Activated CD4-positive, alpha-beta T cell treated with anti-CD3 and anti-CD28 coated beads, Interleukin-10, Interleukin-2, amounts not matched to agents 100 ng/mL and 50 ng/mL, durations not matched to agents 16 hours and 8 hours (primary cell): ENCODE results near the gene OR2T6.
"Not testable (repeated sequence)": the region's sequence is repeated elsewhere in the genome, so short reads cannot be mapped to it uniquely, and the experiment has no call there.

ENCODE experiments used
- DNase-seq: peaks from one replicate; pipeline ENCODE4 v3.0.0-alpha.2; 2020

OR2T6 gene

GRCh38 chr1:248375446-248375845 is at the start of gene OR2T6:
Gene OR2T6, plus strand, starts transcription at chr1:248375746. Its CDS starts 11,863 bp downstream, at chr1:248387609.
- DNase-seq = no peak

- no peak for DNase-seq
Observed at GRCh38 chr1:248343451-248343850, 32.1 kb upstream of the OR2T6 start.

DNA sequence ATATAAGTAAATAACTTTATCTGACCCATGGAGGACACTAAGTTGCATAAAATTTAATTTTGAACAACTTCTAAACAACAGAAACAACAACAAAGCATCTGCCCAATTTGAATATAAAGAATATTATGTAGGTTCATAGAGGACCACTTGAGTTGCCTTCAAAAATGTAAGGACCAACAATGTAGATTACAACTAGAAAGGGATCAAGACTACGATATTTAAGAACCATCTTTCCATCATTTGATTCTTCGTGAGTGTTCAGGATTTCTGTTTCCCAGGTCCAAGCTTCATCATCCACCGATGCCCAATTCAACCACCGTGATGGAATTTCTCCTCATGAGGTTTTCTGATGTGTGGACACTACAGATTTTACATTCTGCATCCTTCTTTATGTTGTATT is 27.1 kb upstream of the OR2T6 start, which contains the start of gene OR14C36:
Gene OR14C36 (plus strand): TSS at position 301 of the 400 bp plus-strand sequence. CDS start 0 bp downstream, at position 301.
- DNase-seq = no peak

DNA sequence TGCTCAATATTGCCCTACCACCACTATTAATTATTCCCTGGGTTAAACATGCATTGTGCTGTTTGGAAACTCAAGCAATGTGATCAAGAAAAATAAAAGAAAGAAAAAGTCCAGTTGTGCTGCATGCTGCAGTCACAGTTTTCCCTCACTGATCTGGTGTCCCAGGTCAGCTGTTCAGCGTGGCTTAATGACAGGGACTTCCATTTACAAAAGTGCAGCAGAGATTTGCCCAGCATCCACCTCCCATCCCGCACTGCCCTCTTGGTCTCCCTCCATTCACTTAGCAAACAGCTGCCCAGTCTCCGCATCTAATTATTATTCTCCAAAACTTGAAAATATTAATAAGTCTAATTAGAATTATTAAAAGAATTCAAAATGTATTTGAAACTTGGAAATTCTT is 16.1 kb upstream of the OR2T6 start:
- no peak for DNase-seq

DNA sequence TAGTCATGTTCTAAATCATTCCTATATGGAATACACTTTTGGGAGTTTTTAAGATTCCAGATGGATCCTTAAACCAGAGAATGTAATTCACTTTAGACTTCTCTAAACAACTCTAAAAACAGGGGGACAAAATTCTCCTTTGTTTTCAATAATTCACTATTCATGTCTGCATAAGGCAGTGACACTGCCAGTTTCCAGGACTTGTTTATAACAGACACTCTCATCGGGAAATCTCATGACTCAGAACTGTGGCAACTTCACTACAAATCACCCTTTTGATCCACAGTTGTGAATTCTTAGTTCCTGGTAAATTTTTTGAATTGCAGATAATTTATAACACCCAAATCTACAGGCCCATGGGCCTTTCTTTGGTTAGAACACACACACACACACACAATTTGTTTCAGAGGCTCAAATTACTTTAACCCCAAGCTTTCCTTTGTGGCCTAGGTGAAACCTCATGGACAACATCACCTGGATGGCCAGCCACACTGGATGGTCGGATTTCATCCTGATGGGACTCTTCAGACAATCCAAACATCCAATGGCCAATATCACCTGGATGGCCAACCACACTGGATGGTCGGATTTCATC is 14.3 kb upstream of the OR2T6 start, which contains the start of gene OR2T4:
Gene OR2T4 (plus strand): TSS at position 545 of the 595 bp plus-strand sequence. CDS start 0 bp downstream, at position 545.
- DNase-seq = no peak

- DNase-seq = no peak
Observed at GRCh38 chr1:248366609-248367008, 8.9 kb upstream of the OR2T6 start.

- no peak for DNase-seq
Observed at GRCh38 chr1:248372394-248372793, 3.2 kb upstream of the OR2T6 start.

- DNase-seq = no peak
Observed at GRCh38 chr1:248373761-248374160, 1.8 kb upstream of the OR2T6 start.

DNA sequence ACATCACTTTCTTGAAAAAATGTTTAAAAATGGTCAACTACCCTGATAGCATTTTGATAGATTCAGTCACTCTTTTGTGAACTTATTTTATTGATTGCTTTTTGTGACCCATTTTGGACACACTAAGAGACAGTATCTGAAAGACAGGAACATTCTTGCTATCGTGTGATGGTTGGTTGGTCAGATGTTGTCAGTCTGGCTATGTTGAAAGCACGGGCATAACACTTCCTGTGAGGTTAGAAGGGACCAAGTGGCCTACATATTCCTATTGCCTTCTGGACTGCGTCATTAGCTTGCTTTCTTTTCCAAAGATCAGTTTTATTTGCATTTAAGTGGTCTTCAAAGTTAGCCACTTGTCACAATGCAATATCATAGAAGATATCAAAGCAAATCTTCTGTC is 1.4 kb downstream of the OR2T6 start:
- no peak for DNase-seq

DNA sequence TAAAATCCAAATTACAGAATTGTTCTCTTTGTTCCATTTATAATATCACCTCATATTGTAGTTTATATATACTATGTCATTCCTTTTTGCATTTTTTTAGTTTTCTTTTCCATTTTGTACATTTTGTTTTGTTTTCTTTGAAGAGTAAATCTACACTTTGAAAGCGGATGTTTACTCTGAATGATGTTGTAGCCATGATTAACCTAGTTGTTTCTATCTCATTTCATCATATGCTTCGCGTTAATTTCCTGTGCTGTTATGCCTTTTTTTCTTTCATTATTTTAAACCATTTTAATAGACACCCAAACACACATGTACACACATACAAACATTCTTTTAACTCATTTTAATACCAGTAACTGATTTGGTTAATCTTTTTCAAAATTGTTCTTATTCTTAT is 5.3 kb downstream of the OR2T6 start:
- DNase-seq = no peak

DNA sequence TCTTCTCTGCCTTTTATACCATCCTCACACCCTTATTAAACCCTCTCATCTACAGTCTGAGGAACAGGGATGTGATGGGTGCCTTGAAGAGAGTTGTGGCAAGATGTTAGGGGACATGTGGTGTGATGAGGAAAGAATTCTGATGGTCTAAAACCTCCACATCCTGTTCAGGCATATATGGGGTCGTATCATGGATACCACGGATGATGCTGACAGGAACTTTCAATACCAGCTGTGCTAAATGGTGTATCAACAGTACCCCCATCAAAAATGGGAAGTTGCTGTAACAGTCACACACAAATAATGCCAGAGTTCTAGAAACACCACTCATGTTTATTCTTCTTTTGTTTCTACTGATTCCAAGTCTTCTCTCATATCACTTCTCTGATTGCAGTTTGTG is 12.9 kb downstream of the OR2T6 start:
- DNase-seq = no peak

DNA sequence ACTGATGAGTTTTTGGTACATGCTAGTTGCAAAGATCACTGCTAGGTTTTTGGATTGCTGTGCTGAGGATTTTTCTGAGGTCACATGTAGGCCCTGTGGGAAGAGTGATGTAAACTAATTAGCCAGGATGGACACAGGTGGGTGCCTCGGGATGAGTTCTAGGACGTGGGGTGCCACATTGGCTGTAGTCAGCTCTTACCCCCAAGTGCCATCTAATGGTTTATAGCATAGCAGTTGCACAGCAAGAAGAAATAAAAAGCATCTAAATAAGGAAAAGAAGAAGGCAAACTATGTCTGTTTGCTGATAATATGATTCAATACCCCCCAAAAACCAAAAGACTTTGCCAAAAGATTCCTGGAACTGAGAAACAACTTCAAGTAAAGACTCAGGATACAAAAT is 17.5 kb downstream of the OR2T6 start:
- DNase-seq = no peak

DNA sequence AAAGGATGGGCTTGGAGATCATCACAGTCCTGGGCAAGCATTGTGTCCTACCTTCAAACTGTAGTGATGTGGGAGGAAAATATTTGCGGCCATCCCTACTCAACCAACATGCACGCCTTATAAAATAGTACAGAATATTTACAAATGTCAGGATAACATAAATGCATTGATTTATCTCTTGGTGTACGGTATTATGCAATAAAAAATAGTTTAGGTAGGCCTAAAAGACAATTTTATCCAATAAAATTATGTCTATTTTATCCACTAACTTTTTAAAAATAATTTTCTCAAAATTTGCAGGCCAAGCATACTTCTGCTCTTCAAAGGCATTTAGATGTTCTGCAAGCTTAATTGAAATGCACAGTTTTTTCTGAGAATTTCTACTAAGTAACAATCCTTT is 27.2 kb downstream of the OR2T6 start, which contains the start of gene OR2T1:
Gene OR2T1 (plus strand): TSS at position 301 of the 400 bp plus-strand sequence. CDS start 3,100 bp downstream, outside the sequence.
- DNase-seq = no peak

GRCh38 chr1:248404024-248404423 is 28.5 kb downstream of the OR2T6 start:
- DNase-seq = no peak

- DNase-seq = peak; percentile 14
Observed at GRCh38 chr1:248406721-248407692, 31.5 kb downstream of the OR2T6 start.

GRCh38 chr1:248416226-248416625 is 40.7 kb downstream of the OR2T6 start:
- no peak for DNase-seq

GRCh38 chr1:248417854-248418253 is 42.3 kb downstream of the OR2T6 start:
- no peak for DNase-seq

- no peak for DNase-seq
Observed at GRCh38 chr1:248421384-248421783, 45.8 kb downstream of the OR2T6 start.

DNA sequence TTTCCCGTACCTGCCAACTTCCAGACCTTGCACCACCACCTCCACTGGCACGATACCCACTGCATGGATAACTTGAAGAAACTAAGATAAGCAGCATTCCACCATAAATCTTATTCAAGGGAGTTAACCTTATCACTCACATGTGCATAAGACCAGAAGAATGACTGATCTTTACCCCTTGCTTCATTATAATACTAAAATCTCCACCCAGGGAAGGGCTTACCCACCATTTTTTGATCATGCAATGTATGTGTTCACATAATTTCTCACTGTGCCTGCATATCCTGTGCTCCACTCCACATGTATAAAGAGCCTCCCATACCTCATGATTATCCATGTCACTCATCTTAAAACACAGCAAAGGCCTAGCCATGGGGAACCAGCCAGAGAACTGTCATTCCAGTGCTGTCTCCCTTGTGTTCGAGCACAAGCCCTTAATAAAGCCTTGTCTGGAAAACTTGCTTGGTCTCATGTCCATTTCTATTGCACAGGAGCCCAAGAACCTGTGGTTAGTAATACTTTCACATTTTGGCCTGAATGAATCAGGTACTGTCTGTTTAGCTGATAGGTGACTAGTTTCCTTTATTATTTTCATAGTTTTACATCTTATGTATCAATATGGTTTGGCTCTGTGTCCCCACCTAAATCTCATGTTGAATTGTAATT is 52.1 kb downstream of the OR2T6 start:
- DNase-seq = not testable (repeated sequence)

DNA sequence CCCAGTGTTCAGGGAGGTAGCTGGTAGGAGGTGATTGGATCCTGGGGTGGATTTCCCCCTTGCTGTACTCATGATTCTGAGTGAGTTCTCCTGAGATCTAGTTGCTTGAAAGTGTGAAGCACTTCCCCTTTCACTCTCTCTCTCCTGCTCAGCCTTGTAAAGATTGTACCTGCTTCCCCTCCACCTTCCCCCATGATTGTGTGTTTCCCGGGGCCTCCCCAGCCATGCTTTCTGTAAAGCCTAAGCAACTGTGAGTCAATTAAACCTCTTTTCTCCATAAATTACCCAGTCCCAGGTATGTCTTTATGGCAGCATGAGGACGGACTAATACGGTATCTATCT is 52.6 kb downstream of the OR2T6 start:
- DNase-seq = not testable (repeated sequence)

DNA sequence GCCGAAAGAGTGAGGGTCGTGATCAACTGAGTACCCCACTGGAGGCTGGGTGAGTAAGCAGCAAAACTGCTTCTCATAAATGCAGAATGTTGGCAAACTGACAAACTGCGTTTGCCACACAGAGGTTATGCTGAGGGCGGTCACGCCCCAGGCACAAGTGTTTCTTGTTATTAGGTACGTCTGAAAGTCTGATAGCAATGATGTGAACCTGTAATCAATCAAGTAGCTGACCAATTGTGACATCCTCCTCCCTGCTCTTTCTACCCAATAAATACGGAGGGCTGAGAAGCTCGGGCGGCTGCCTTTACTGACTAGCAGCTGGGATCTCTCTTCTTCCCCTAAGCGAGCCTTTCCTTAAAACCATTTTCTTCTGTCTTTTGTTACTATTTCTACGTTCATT is 56.1 kb downstream of the OR2T6 start:
- DNase-seq = not testable (repeated sequence)

GRCh38 chr1:248432201-248432600 is 56.7 kb downstream of the OR2T6 start:
- not testable (repeated sequence) for DNase-seq

DNA sequence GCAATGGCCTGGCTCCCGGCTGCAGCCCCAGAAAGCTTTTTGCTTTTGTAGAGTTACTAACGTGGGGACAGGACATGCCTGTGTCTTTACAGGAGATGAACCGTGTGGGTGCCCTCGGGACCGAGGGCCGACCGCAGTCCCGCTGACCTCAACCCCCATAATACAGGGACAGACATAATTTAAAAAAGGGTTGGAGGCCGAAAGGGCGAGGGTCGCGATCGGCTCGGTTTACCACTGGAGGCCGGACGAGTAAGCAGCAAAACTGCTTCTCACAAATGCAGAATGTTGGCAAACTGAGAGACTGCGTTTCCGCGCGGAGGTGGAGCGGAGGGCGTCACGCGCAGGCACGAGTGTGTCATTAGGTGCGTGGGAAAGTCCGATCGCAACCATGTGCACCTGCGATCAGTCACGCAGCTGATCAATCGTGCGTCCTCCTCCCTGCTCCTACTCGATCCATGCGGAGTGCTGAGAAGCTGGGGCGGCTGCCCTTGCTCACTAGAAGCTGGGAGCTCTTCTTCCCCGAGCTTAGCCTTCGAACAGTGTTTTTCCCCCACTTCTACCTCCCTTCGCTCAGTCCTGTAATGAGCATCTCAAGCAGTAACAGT is 58.4 kb downstream of the OR2T6 start:
- DNase-seq = not testable (repeated sequence)
